Esophagus muscularis mucosa (tissue), 4 donors: ENCODE measurements around the gene MICAL3. TPM values are rescaled to one million over a fixed set of nuclear protein-coding genes. Genes with fewer than 3 reads are reported as not detected.

Experiments used
- DNase-seq: peaks from one replicate; pipeline ENCODE4 v3.0.0-alpha.2; 2017; ENCODE audit errors: extremely low spot score
- H3K27ac ChIP-seq, 4 donors: fragments of 200-600 bp; sonication (generic); replicated peaks in 1 of 4; 1 replicate in 3 of 4; 2 replicates in 1 of 4; pipeline ENCODE4 v1.5.1; 2016 to 2019; ENCODE audit warnings: mild to moderate bottlenecking in 1 of 4
- H3K27me3 ChIP-seq, 4 donors: fragments of 200-600 bp; sonication (generic); one replicate each; pipeline versions ENCODE4 v1.5.1 to v1.6.0; 2016 to 2019
- H3K36me3 ChIP-seq, 4 donors: fragments of 200-600 bp; sonication (generic); one replicate each; pipeline ENCODE4 v1.5.1; 2016 to 2019
- H3K4me1 ChIP-seq, 4 donors: fragments of 200-600 bp; sonication (generic); one replicate each; pipeline ENCODE4 v1.5.1; 2016 to 2019
- H3K4me3 ChIP-seq, 4 donors: fragments of 200-600 bp; sonication (generic); 1 replicate in 2 of 4; 2 replicates in 2 of 4; pipeline ENCODE4 v1.5.1; 2016 to 2019; ENCODE audit warnings: mild to moderate bottlenecking in 4 of 4, moderate library complexity in 1 of 4
- H3K9me3 ChIP-seq, 4 donors: fragments of 200-600 bp; sonication (generic); 1 replicate in 3 of 4; 2 replicates in 1 of 4; pipeline ENCODE4 v1.5.1; 2016 to 2019
- EP300 ChIP-seq: sonication (generic); formaldehyde crosslinking; IDR thresholded peaks from one replicate; pipeline ENCODE4 v1.6.1; 2017; ENCODE audit warnings: antibody characterized with exemption
- POLR2A ChIP-seq: fragments of 450-650 bp; IDR thresholded peaks from one replicate; pipeline ENCODE4 v1.6.1; 2017; ENCODE audit warnings: antibody characterized with exemption, moderate library complexity, mild to moderate bottlenecking, low read depth
- POLR2AphosphoS5 ChIP-seq, 2 donors: sonication (generic); formaldehyde crosslinking; IDR thresholded peaks; one replicate each; pipeline ENCODE4 v1.6.1; 2017; ENCODE audit warnings: antibody characterized with exemption in 2 of 2
- WGBS: methylation state at CpG from one replicate; pipeline ENCODE4 v1.1.5; 2018; 5-methylcytosine and 5-hydroxymethylcytosine counted together
- intact Hi-C: fragments of 100-400 bp; cut with DNase I; formaldehyde crosslinking; loops from one replicate; pipeline ENCODE4 v1.15.1; 2023
- total RNA-seq, 4 donors: library from RNA; depleted of rRNA; stranded (reverse); fragments of >200 nt; gene quantifications; one replicate each; pipeline versions ENCODE4 v1.1.0 to v1.2.1, GENCODE V29; 2016
- TF ChIP-seq, protein P1 (sequence below), 3 experiments: fragments of 200-600 bp in 2 of 3; fragments of 450-650 bp in 1 of 3; sonication (generic) in 2 of 3; IDR thresholded peaks; one replicate each; pipeline ENCODE4 v1.5.1; 2017 to 2019; ENCODE audit warnings: antibody characterized with exemption in 3 of 3, mild to moderate bottlenecking in 2 of 3, moderate library complexity in 1 of 3

Gene MICAL3
- total RNA-seq, 4 donors from 2014 or later: 35.1 to 91.8 (median 67.8) TPM

- Histone ChIP-seq H3K9me3 (no peaks in the 10 kb centered on the region), H3K36me3 (peaks cover 25 to 100% (median 86%) of the 10 kb centered on the region in 4 donors), H3K4me3 (no peak overlapping the region), H3K27me3 (no peaks in the 10 kb centered on the region), H3K27ac (no peak overlapping the region), H3K4me1 (peaks cover 0 to 14% (median 8%) of the 10 kb centered on the region in 4 donors)
- DNase-seq: no peak
- no peak for TF ChIP-seq EP300
- no peak for TF ChIP-seq POLR2A
- TF ChIP-seq, protein P1, sequence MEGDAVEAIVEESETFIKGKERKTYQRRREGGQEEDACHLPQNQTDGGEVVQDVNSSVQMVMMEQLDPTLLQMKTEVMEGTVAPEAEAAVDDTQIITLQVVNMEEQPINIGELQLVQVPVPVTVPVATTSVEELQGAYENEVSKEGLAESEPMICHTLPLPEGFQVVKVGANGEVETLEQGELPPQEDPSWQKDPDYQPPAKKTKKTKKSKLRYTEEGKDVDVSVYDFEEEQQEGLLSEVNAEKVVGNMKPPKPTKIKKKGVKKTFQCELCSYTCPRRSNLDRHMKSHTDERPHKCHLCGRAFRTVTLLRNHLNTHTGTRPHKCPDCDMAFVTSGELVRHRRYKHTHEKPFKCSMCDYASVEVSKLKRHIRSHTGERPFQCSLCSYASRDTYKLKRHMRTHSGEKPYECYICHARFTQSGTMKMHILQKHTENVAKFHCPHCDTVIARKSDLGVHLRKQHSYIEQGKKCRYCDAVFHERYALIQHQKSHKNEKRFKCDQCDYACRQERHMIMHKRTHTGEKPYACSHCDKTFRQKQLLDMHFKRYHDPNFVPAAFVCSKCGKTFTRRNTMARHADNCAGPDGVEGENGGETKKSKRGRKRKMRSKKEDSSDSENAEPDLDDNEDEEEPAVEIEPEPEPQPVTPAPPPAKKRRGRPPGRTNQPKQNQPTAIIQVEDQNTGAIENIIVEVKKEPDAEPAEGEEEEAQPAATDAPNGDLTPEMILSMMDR (IDR thresholded peaks at IDR 0.05): no peak
- no peak for TF ChIP-seq POLR2AphosphoS5 (IDR thresholded peaks at IDR 0.05)
- 94% methylated on average over 8 of the region's 8 CpGs for WGBS
- intact Hi-C loops: no loop called here
These were observed 141.6 kb downstream of the MICAL3 start for GRCh38 chr22:17882727-17883126.

DNA sequence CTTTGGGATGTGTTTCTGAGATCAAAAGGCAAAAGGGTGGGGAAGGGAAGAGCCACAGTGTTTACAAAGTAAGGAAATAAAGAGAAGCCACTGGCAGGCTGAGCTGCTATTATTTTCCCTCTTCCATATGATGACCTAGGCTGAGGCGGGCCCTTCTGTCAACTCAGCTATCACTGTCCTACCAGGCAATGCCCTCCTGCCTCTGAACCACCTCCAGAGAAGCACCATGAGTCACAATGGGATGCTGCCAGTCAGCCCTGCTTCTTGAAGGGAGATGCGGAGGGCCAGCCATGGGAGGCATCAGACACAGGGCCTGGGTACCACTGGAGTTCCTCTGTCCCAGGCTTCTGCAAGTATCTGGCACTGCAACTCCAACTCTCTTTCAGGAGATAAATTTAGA, 142.2 kb downstream of the MICAL3 start:
- Histone ChIP-seq H3K27me3 (no peaks in the 10 kb centered on the region), H3K36me3 (peaks cover 23 to 98% (median 81%) of the 10 kb centered on the region in 4 donors), H3K9me3 (no peaks in the 10 kb centered on the region), H3K4me3 (no peak overlapping the region), H3K4me1 (peaks cover 0 to 14% (median 8%) of the 10 kb centered on the region in 4 donors), H3K27ac (no peak overlapping the region)
- 95% methylated on average over 2 of the region's 2 CpGs for WGBS
- TF ChIP-seq EP300: no peak
- TF ChIP-seq POLR2A: no peak
- no peak for TF ChIP-seq POLR2AphosphoS5 (IDR thresholded peaks at IDR 0.05)
- TF ChIP-seq, protein P1 (IDR thresholded peaks at IDR 0.05): no peak
- intact Hi-C loops: no loop called here
- no peak for DNase-seq

DNA sequence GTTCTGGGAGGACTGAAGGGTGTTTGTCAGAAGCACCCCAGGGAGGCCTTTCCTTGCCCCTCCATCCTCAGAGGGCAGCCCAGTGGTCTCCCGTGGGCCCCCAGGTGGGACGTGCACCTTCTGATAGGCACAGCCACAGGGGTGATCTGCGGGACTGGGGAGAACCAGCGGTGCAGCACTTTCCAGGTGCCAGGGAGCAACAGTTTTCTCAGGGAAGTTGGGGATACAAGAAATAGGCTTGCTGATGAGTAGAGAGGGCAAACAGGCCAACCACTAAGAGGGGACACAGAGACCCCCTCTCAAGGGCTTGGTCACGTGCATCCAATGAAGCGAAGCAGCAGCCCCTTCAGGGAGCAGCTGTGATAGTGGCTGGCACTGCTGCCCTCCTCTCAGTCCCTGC, 143.0 kb downstream of the MICAL3 start:
- no peaks in the 10 kb centered on the region for H3K27me3 ChIP-seq
- H3K4me3 ChIP-seq: no peak overlapping the region
- H3K27ac ChIP-seq: no peak overlapping the region
- H3K9me3 ChIP-seq: no peaks in the 10 kb centered on the region
- peaks cover 0 to 14% (median 8%) of the 10 kb centered on the region in 4 donors for H3K4me1 ChIP-seq
- no peak for DNase-seq
- TF ChIP-seq POLR2AphosphoS5 (IDR thresholded peaks at IDR 0.05): no peak
- no peak for TF ChIP-seq EP300
- TF ChIP-seq POLR2A: no peak
- TF ChIP-seq, protein P1 (IDR thresholded peaks at IDR 0.05): no peak
- WGBS: 100% methylated on average over 2 of the region's 6 CpGs
- intact Hi-C loops: no loop called here
- peaks cover 21 to 90% (median 77%) of the 10 kb centered on the region in 4 donors for H3K36me3 ChIP-seq

DNA sequence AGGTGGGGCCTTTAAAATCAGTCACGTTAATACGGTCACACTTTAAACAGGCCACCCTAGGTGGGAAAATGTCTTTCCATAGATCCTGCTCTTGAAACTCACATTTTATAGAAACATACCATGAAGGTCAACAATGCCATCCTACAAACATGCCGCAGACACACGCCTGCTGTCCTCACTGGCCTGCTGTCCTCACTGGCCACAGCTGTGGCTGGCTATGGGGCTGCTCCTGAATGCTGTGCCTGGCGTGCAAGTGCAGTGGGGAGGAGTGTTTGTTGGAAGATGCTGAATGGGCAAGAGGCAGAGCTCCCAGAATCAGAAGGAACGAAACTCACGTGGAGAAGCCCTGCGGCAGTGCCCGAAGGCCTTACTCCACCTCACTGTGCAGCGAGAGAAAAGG, 143.9 kb downstream of the MICAL3 start:
- H3K9me3 ChIP-seq: no peaks in the 10 kb centered on the region
- H3K36me3 ChIP-seq: peaks cover 21 to 90% (median 72%) of the 10 kb centered on the region in 4 donors
- WGBS: 92% methylated on average over 10 of the region's 10 CpGs
- no peak for TF ChIP-seq POLR2A
- TF ChIP-seq EP300: no peak
- TF ChIP-seq, protein P1 (IDR thresholded peaks at IDR 0.05): no peak
- TF ChIP-seq POLR2AphosphoS5 (IDR thresholded peaks at IDR 0.05): no peak
- intact Hi-C loops: no loop called here
- H3K4me1 ChIP-seq: peaks cover 0 to 14% (median 8%) of the 10 kb centered on the region in 4 donors
- H3K27me3 ChIP-seq: no peaks in the 10 kb centered on the region
- DNase-seq: no peak
- no peak overlapping the region for H3K27ac ChIP-seq
- H3K4me3 ChIP-seq: no peak overlapping the region

GRCh38 chr22:17880020-17880419, 144.3 kb downstream of the MICAL3 start:
- 80% methylated on average over 13 of the region's 17 CpGs for WGBS
- no peak for DNase-seq
- TF ChIP-seq, protein P1 (IDR thresholded peaks at IDR 0.05): no peak
- no peak for TF ChIP-seq POLR2AphosphoS5 (IDR thresholded peaks at IDR 0.05)
- no peak for TF ChIP-seq EP300
- no peak for TF ChIP-seq POLR2A

More at GRCh38 chr22:17880020-17880419, 144.3 kb downstream of the MICAL3 start:
- Histone ChIP-seq H3K27ac (no peak overlapping the region), H3K36me3 (peaks cover 21 to 90% (median 70%) of the 10 kb centered on the region in 4 donors), H3K27me3 (no peaks in the 10 kb centered on the region), H3K9me3 (no peaks in the 10 kb centered on the region), H3K4me1 (peaks cover 0 to 14% (median 8%) of the 10 kb centered on the region in 4 donors), H3K4me3 (no peak overlapping the region)
- intact Hi-C loops: no loop called here
